Stimulated activated CD4-positive, alpha-beta T cell treated with anti-CD3 and anti-CD28 coated beads, Interleukin-12 subunit alpha, Interleukin-12 subunit beta, amount 100 ng/mL, for 4 hours (primary cell): ENCODE data around the gene SREBF1.
A peak's percentile ranks its signal among the peaks of the same experiment; 100 is the strongest.

Experiments
- DNase-seq: peaks from one replicate; pipeline ENCODE4 v3.0.0-alpha.2; 2020

The SREBF1 gene

GRCh38 chr17:17836818-17837379, at the start of gene SREBF1:
TSS of gene SREBF1 (minus strand) at chr17:17836986. CDS start at chr17:17836817, 169 bp downstream.
- DNase-seq, result peak; percentile 59

GRCh38 chr17:17886226-17886625, 49.4 kb upstream of the SREBF1 start:
- DNase-seq, result no peak

GRCh38 chr17:17884391-17885357, 47.9 kb upstream of the SREBF1 start:
- DNase-seq, result no peak

- DNase-seq, result no peak
Observed at GRCh38 chr17:17883801-17884200, 47.0 kb upstream of the SREBF1 start.

GRCh38 chr17:17882082-17882581, 45.3 kb upstream of the SREBF1 start:
- DNase-seq, result no peak

- no peak for DNase-seq
Observed at GRCh38 chr17:17880577-17881196, 43.9 kb upstream of the SREBF1 start.

GRCh38 chr17:17877529-17878358, 41.0 kb upstream of the SREBF1 start:
- DNase-seq, result no peak

GRCh38 chr17:17876959-17877528, 40.3 kb upstream of the SREBF1 start:
- no peak for DNase-seq

- no peak for DNase-seq
Observed at GRCh38 chr17:17874478-17874877, 37.7 kb upstream of the SREBF1 start.

GRCh38 chr17:17873450-17873991, 36.7 kb upstream of the SREBF1 start:
- DNase-seq, result no peak

GRCh38 chr17:17872547-17873345, 36.0 kb upstream of the SREBF1 start:
- DNase-seq, result no peak

- DNase-seq, result no peak
Observed at GRCh38 chr17:17871913-17872312, 35.1 kb upstream of the SREBF1 start.

- no peak for DNase-seq
Observed at GRCh38 chr17:17870247-17870646, 33.5 kb upstream of the SREBF1 start.

- DNase-seq, result no peak
Observed at GRCh38 chr17:17868641-17869522, 32.1 kb upstream of the SREBF1 start.

GRCh38 chr17:17866897-17867296, 30.1 kb upstream of the SREBF1 start:
- DNase-seq, result no peak

GRCh38 chr17:17866425-17866824, 29.6 kb upstream of the SREBF1 start:
- no peak for DNase-seq

GRCh38 chr17:17865035-17865434, 28.2 kb upstream of the SREBF1 start:
- DNase-seq, result no peak

- DNase-seq, result no peak
Observed at GRCh38 chr17:17860766-17861107, 24.0 kb upstream of the SREBF1 start.

GRCh38 chr17:17859909-17860765, 23.4 kb upstream of the SREBF1 start:
- DNase-seq, result peak; percentile 64
